ENCODE measurements around the gene AMZ2. TPM values are rescaled to one million over a fixed set of nuclear protein-coding genes. Genes with fewer than 3 reads are reported as not detected.
"Not testable (repeated sequence)": the region's sequence is repeated elsewhere in the genome, so short reads cannot be mapped to it uniquely, and the experiment has no call there.

AMZ2 gene
- total RNA-seq, 4 donors from 2014 or later = 38.2 to 69.9 (median 60.1) TPM

DNA sequence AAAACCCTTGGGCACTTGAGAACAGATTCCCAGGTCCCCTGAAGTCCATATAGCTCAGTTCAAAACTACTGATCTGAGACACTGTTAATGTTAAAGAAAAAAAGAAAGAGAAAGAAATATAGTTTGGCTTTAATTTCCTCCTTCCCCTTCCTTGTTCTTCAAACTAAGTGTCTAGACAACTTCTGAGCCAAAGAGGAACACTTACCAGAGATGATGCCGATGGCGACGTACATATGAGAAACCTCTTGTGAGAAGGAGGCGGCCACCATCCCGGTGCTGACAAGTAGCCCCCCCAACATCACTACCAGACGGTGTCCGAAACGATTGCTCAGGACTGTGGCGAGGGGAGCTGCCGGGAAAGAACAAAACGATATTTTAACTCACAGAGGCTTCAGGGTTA is 25.9 kb downstream of the AMZ2 start:
- intact Hi-C loops (cut with DNase I) = loop anchor here (5.0 kb wide), 1 partner anchor 124 kb away; no protein-coding TSS in a partner anchor
- H3K4me3 ChIP-seq = no peak overlapping the region
- no peaks in the 10 kb centered on the region for H3K36me3 ChIP-seq
- H3K4me1 ChIP-seq = no peaks in the 10 kb centered on the region
- no peak for DNase-seq (ENCODE audit: extremely low spot score)
- no peak overlapping the region for H3K27ac ChIP-seq (replicated peaks in 1 of 4)
- WGBS = 81% methylated on average over 11 of the region's 11 CpGs
- H3K27me3 ChIP-seq = no peaks in the 10 kb centered on the region
- TF ChIP-seq, protein P1, sequence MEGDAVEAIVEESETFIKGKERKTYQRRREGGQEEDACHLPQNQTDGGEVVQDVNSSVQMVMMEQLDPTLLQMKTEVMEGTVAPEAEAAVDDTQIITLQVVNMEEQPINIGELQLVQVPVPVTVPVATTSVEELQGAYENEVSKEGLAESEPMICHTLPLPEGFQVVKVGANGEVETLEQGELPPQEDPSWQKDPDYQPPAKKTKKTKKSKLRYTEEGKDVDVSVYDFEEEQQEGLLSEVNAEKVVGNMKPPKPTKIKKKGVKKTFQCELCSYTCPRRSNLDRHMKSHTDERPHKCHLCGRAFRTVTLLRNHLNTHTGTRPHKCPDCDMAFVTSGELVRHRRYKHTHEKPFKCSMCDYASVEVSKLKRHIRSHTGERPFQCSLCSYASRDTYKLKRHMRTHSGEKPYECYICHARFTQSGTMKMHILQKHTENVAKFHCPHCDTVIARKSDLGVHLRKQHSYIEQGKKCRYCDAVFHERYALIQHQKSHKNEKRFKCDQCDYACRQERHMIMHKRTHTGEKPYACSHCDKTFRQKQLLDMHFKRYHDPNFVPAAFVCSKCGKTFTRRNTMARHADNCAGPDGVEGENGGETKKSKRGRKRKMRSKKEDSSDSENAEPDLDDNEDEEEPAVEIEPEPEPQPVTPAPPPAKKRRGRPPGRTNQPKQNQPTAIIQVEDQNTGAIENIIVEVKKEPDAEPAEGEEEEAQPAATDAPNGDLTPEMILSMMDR (IDR thresholded peaks at IDR 0.05) = no peak
- TF ChIP-seq POLR2AphosphoS5 (IDR thresholded peaks at IDR 0.05) (no peak), EP300 (IDR thresholded peaks at IDR 0.05) (no peak), POLR2A (IDR thresholded peaks at IDR 0.05; ENCODE audit: low read depth) (no peak)
- H3K9me3 ChIP-seq = peaks cover 0 to 14% (median 8%) of the 10 kb centered on the region in 4 donors

DNA sequence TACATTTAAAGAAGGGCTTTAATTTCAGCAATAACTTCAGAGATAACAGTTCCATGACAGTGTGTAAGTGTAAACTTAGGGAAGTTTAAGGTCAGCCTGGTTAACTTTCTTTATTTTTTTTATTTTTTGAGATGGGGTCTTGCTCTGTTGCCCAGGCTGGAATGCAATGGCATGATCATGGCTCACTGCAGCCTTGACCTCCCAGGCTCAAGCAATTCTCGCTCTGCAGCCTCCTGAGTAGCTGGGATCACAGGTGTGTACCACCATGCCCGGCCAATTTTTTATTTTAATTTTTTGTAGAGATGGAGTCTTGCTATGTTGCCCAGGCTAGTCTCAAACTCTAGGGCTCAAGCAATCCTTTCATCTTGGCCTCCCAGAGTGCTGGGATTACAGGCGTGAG is 28.5 kb downstream of the AMZ2 start:
- H3K27me3 ChIP-seq; H3K27ac ChIP-seq (replicated peaks in 1 of 4); H3K36me3 ChIP-seq; H3K4me1 ChIP-seq; intact Hi-C loops (cut with DNase I); DNase-seq (ENCODE audit: extremely low spot score); H3K4me3 ChIP-seq: not testable (repeated sequence)
- H3K9me3 ChIP-seq = peaks cover 0 to 14% (median 8%) of the 10 kb centered on the region in 4 donors
- 97% methylated on average over 3 of the region's 3 CpGs for WGBS

DNA sequence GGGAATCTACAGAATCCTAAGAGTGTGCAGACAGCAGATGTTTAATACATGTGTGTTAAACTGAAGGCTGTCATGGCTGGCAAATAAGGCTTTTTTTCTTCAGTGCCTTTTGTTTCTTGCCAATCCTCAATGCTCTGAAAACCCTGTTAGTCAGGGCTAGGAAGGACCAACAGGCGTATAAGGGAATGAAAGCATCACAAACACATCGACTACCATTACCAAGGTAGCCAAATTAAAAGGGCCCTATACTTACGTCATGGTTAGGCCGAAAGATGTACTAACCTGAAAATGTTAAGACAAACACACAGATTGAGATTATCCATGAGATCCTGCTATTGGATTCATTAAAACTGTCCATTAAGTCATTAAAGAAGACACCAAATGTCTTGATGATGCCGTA is 30.0 kb downstream of the AMZ2 start:
- H3K36me3 ChIP-seq = no peaks in the 10 kb centered on the region
- intact Hi-C loops (cut with DNase I) = no loop called here
- H3K9me3 ChIP-seq = peaks cover 0 to 14% (median 8%) of the 10 kb centered on the region in 4 donors
- no peaks in the 10 kb centered on the region for H3K27me3 ChIP-seq
- H3K4me3 ChIP-seq = no peak overlapping the region
- TF ChIP-seq POLR2AphosphoS5 (IDR thresholded peaks at IDR 0.05) (no peak), EP300 (IDR thresholded peaks at IDR 0.05) (no peak), POLR2A (IDR thresholded peaks at IDR 0.05; ENCODE audit: low read depth) (no peak)
- TF ChIP-seq, protein P1 (IDR thresholded peaks at IDR 0.05) = no peak
- no peaks in the 10 kb centered on the region for H3K4me1 ChIP-seq
- 95% methylated on average over 5 of the region's 5 CpGs for WGBS
- DNase-seq (ENCODE audit: extremely low spot score) = no peak
- no peak overlapping the region for H3K27ac ChIP-seq (replicated peaks in 1 of 4)

DNA sequence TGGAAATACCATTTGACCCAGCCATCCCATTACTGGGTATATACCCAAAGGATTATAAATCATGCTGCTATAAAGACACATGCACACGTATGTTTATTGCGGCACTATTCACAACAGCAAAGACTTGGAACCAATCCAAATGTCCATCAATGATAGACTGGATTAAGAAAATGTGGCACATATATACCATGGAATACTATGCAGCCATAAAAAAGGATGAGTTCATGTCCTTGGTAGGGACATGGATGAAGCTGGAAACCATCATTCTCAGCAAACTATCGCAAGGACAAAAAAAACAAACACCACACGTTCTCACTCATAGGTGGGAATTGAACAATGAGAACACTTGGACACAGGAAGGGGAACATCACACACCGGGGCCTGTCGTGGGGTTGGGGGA is 34.1 kb downstream of the AMZ2 start:
- H3K36me3 ChIP-seq; DNase-seq (ENCODE audit: extremely low spot score); H3K27ac ChIP-seq (replicated peaks in 1 of 4); H3K27me3 ChIP-seq; H3K4me3 ChIP-seq; H3K4me1 ChIP-seq; intact Hi-C loops (cut with DNase I): not testable (repeated sequence)
- WGBS = 76% methylated on average over 5 of the region's 6 CpGs
- peaks cover 0 to 14% (median 8%) of the 10 kb centered on the region in 4 donors for H3K9me3 ChIP-seq

DNA sequence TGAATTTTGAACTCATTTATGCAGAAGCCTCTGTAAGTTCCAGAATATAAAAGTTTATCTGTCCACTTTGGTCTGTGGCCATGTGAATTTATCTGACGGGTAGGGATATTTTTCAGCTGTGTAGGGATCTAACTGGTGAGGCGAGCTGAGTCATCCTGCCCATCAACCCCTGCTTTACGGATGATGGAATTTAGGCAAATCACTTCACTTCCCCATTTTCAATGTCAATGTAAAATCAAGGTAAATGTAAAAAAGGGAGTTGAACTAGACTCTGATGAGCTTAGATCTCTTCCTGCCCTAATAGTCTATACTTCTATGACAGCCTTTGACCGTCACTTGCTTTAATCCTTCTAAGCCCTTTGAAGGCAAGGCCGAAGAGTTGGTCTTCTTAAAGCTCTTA is 40.5 kb downstream of the AMZ2 start:
- H3K36me3 ChIP-seq = no peaks in the 10 kb centered on the region
- TF ChIP-seq POLR2A (IDR thresholded peaks at IDR 0.05; ENCODE audit: low read depth) (no peak), EP300 (IDR thresholded peaks at IDR 0.05) (no peak), POLR2AphosphoS5 (IDR thresholded peaks at IDR 0.05) (no peak)
- TF ChIP-seq, protein P1 (IDR thresholded peaks at IDR 0.05) = no peak
- no peak overlapping the region for H3K4me3 ChIP-seq
- H3K4me1 ChIP-seq = peaks cover 17 to 31% (median 27%) of the 10 kb centered on the region in 4 donors
- DNase-seq (ENCODE audit: extremely low spot score) = no peak
- no peaks in the 10 kb centered on the region for H3K9me3 ChIP-seq
- no peak overlapping the region for H3K27ac ChIP-seq (replicated peaks in 1 of 4)
- H3K27me3 ChIP-seq = peaks cover 0 to 31% (median 14%) of the 10 kb centered on the region in 4 donors
- intact Hi-C loops (cut with DNase I) = no loop called here
- 77% methylated on average over 5 of the region's 5 CpGs for WGBS

DNA sequence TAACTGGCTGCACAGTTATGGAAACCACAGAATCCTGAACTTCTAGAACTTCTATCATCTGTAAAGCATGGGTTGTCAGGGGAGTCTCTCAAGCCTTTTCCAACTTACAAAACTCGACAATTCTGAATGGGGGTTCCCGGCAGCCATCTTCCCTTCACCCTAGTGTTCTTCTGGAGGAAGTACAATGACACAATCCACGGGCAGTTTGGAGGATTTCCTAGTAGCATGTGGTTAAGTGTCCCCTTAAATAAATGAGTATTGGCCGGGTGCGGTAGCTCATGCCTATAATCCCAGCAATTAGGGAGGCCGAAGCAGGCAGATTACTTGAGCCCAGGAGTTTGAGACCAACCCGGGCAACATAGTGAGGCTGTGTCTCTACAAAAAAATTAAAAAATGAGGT is 41.0 kb downstream of the AMZ2 start:
- intact Hi-C loops (cut with DNase I) = no loop called here
- 82% methylated on average over 7 of the region's 7 CpGs for WGBS
- H3K27me3 ChIP-seq = peaks cover 0 to 35% (median 15%) of the 10 kb centered on the region in 4 donors
- no peaks in the 10 kb centered on the region for H3K36me3 ChIP-seq
- H3K4me1 ChIP-seq = peaks cover 17 to 31% (median 27%) of the 10 kb centered on the region in 4 donors
- DNase-seq (ENCODE audit: extremely low spot score) = no peak
- no peak overlapping the region for H3K4me3 ChIP-seq
- TF ChIP-seq, protein P1 (IDR thresholded peaks at IDR 0.05) = no peak
- no peak for TF ChIP-seq POLR2A (IDR thresholded peaks at IDR 0.05; ENCODE audit: low read depth)
- no peak for TF ChIP-seq POLR2AphosphoS5 (IDR thresholded peaks at IDR 0.05)
- TF ChIP-seq EP300 (IDR thresholded peaks at IDR 0.05) = no peak
- H3K27ac ChIP-seq (replicated peaks in 1 of 4) = no peak overlapping the region
- H3K9me3 ChIP-seq = no peaks in the 10 kb centered on the region
